Stimulated activated CD4-positive, alpha-beta T cell treated with anti-CD3 and anti-CD28 coated beads, TNF-alpha, amount 100 ng/mL, for 24 hours (primary cell): ENCODE results near the gene SFN.
A peak's percentile ranks its signal among the peaks of the same experiment; 100 is the strongest.
"Not testable (repeated sequence)": the region's sequence is repeated elsewhere in the genome, so short reads cannot be mapped to it uniquely, and the experiment has no call there.

ENCODE experiments used
- DNase-seq, 3 experiments: peaks; one replicate each; pipeline ENCODE4 v3.0.0-alpha.2; 2020; ENCODE audit warnings: low read depth in 3 of 3

The SFN gene

DNA sequence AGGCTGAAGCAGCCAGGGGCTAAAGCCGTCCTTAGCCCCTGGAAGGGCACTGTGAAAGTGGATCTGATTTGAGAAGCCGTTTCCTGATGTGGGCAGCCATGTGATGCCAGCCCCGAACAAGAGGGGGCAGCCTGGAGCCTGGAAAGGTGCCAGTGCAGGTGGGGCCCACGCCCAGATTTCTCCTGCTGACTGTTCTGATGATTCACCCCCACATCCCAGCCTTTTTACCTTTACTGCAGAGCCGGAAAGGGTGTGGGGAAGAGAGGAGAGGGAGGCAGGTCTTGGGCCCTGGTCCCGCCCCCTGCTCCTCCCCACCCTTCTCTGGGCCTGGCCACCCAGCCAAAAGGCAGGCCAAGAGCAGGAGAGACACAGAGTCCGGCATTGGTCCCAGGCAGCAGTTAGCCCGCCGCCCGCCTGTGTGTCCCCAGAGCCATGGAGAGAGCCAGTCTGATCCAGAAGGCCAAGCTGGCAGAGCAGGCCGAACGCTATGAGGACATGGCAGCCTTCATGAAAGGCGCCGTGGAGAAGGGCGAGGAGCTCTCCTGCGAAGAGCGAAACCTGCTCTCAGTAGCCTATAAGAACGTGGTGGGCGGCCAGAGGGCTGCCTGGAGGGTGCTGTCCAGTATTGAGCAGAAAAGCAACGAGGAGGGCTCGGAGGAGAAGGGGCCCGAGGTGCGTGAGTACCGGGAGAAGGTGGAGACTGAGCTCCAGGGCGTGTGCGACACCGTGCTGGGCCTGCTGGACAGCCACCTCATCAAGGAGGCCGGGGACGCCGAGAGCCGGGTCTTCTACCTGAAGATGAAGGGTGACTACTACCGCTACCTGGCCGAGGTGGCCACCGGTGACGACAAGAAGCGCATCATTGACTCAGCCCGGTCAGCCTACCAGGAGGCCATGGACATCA is at the start of gene SFN:
Gene SFN (plus strand): TSS at position 369 of the 904 bp plus-strand sequence. CDS start 64 bp downstream, at position 433.
- DNase-seq = peak in 2 of 3 experiments; percentile 20 to 63

DNA sequence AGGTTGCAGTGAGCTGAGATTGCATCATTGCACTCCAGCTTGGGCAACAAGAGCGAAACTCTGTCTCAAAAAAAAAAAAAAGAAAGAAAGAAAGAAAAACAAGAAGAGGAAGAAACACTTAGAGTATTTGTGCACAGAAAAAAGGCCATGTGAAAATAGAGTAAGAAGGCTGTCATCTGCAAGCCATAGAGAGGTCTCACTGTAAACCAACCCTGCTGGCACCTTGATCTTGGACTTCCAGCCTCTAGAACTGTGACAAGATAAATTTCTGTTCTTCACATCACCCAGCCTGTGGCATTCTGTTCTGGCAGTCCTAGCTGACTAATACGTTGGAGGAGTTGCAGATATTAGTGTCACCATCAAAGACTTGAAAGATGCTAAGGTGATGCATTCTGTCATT is 48.6 kb upstream of the SFN start:
- DNase-seq = no peak

DNA sequence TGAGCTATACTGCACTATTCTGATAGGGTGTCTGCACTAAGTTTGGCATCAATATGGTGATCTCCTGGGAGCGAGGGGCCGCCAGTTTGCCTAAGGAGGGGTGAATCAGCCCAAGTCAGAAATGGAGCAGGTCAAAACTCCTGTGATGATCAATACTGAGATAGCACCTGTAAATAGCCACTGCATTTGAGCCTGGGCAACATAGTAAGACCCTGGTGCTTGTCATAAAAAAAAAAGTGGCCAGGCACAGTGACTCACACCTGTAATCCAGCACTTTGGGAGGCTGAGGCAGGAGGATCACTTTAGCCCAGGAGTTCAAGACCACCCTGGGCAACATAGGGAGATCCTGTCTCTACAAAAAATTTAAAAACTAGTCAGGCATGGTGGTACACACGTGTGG is 48.1 kb upstream of the SFN start:
- no peak for DNase-seq

- DNase-seq = no peak
Observed at GRCh38 chr1:26820784-26821269, 42.1 kb upstream of the SFN start.

- no peak for DNase-seq
Observed at GRCh38 chr1:26822737-26823395, 40.1 kb upstream of the SFN start.

DNA sequence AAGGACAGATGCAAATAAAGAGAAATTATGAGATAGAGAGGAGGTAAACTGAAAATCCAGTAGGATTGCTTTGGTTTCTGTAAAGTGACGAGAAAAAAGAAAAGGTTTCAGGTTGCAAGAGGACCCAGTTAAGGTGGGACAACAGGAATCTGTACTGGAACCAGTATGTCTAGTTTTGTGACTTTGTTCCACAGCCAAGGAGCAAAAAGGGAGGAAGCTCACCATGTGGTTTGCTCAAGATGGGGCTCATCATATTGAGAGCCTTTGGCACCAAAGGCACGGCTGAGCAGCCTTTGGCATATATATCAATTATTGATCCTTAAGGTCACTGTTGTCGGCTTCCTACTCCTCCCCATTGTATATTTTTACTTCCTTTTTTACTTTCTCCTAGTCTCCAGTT is 38.2 kb upstream of the SFN start:
- DNase-seq = no peak

DNA sequence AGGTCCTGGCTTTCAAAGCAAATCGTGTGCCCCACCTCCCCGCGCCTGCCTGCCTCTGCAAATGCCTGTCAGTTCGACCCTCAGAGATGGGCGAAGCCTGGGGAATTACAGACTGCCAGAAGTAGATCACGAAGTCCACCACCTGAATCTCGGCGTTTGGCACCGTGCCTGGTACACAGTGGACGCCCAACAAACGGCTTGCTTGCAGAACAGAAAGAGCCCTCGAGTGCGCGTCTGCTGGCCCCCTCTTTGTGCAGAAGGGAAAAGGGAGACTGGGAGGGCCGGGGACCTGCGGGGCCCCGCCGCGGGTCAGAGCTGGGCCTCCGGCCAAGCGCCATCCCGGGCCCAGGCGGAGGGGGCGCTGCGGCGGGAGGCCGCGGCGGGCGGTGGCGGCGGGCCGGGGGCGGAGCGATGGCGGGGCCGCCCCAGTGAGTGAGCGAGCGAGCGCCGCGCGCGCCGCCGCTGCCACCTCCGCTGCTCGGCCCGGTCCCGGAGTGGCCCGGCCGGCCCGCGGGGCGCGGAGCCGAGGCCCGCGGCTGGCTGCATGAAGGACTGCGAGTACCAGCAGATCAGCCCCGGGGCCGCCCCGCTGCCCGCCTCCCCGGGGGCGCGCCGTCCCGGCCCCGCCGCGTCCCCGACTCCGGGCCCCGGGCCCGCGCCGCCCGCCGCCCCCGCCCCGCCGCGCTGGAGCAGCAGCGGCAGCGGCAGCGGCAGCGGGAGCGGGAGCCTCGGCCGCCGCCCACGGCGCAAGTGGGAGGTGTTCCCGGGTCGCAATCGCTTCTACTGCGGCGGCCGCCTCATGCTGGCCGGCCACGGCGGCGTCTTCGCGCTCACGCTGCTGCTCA is 36.5 kb upstream of the SFN start, which contains the start of gene ZDHHC18:
Gene ZDHHC18 (plus strand): TSS at position 428 of the 845 bp plus-strand sequence. CDS start 117 bp downstream, at position 545.
- DNase-seq = peak; percentile 46 to 65 (median 49)

GRCh38 chr1:26827106-26827604 is 35.8 kb upstream of the SFN start:
- no peak for DNase-seq

DNA sequence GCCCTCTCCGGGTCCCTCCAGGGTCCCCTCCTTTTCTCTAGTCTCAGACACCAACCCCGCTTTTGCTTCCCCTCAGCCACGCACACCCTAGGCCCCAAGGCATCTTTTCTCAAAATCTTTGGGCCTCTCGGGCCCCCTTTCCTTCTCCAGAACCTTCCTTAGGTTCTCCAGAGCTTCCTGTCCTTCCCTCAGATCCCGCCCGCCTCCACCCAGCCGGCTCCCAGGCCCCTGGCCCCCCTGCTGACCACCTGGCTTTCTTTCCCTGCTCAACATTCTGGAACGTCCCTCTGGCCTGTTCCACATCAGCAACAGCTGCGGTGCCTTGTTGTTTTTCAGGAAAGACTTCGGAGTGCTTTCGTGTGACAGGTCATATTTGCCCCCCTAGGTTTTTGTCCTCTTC is 35.3 kb upstream of the SFN start:
- DNase-seq = no peak

DNA sequence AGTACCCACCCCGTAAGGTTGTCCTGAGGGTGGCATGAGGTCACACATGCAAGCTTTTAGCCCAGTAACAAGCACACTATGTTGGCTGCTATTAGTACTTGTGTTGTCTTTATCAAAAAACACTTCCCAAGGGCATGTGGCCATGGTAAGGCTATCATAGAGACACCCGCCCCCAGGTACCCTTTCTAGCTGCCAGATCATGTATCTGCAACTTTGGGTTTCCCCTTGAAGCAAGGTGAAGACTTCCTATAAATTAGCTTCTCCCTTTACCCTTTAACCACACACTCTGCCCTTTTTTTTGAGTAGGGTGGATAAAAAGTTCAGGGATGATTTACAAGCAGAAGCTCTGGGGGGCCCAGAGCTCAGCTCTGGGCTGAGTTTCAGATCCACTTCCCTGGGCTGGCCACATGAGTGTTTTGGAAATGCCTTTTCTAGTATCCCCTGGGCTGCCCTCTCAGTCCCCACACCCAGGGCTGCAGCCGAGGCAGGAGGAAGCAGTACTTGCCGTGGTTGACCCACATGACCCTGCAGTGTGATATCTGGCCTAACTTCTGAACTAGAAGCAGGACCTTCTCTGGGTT is 34.4 kb upstream of the SFN start:
- no peak for DNase-seq

DNA sequence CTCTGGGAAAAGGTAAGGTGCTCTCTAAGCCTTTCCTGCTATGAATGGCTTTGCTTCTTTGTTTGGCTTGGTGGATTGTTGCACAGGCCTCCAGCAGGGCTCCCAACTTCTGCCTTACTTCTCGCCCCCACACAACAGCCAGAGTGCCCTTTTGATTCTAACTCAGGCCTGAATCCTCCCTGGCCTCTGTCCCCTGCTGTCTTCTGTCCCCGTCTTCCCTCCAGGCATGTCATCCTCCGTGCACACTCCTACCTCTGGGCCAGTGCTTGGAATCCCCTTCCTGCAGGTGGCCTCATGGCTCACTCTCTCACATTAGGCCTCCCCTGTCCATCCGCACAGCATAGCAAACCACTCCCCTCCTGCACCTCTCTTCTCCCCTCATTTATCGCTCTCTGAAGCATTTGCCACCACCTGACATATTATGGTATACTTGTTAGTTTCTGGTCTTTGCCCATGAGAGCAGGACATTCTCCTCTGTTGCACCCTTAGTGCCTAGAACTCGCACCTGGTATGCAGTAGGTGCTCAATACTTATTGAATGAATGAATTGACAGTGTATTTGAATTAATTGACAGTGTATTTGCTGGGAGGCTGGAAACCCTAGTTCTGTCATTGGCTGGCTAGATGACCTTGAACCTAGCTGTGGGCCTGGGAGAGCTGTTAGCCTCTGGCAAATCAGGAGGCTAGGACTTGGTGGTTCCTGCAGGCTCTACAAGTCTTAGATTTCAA is 33.6 kb upstream of the SFN start:
- no peak for DNase-seq

DNA sequence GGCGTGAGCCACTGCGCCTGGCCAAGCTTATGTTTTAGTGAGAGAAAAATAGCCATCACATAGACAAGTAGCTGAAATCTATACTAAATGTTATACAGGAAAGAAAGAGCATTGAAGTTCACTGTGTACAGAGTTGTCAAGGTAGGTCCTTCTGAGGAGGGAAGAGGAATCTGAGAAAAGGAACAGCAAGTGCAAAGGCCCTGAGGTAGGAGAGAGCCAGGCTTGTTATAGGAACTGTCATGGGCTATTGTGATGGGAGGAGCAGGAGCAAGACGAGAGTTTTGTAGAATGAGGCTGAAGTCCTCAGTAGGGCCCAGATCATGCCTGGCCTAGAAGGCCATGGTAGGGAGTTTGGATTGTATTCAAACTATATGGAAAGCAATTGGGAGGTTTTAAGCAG is 31.9 kb upstream of the SFN start:
- no peak for DNase-seq

GRCh38 chr1:26831546-26832248 is 31.3 kb upstream of the SFN start:
- DNase-seq = no peak

GRCh38 chr1:26832249-26832960 is 30.5 kb upstream of the SFN start:
- no peak for DNase-seq

DNA sequence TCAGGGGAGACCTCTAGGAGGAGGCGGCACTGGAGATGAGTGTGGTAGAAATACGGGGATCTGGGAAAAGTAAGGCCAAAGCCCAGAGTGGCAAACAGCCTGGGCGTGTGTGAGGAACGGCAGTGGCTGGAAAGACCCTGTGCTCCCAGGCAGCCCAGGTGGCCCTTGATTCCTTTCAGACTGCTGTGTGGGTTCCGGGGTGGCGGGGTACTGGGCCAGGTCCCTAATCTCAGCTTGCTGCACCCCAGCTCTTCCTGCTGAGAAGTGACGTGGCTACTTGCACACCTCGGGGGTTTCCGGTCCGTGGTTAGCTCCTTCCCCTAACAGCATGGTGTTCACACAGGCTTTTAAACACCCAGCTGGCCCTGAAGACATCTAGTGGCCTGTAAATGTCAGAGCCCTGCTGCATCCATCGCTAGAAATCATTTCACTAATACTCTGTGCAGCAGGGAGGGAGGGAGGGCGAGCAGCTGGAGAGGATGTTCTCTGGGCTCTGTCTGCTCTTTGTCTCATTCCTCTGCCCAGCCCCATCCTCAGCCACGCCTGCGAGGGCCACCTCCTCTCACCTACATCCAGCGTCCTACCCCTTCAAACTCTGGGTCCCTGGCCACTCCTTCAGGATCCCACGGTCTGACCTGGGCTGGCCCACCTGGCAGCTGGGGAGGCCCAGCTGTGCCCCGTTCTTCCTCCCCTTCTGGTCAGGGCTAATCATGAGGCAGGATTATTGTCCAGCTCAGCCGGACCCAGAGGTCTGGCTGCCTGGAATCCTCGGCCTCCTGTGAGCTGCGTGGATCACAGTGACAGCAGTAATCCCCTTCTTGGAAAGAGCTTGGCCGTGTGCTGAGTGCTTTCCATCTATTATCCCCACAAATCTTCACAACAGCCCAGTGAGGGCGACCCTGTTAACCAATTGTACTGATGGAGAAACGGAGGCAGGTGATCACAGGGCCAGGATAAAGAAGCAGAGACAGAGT is 29.2 kb upstream of the SFN start:
- peak; percentile 64 to 81 (median 66) for DNase-seq

GRCh38 chr1:26837665-26838064 is 25.3 kb upstream of the SFN start:
- not testable (repeated sequence) for DNase-seq

DNA sequence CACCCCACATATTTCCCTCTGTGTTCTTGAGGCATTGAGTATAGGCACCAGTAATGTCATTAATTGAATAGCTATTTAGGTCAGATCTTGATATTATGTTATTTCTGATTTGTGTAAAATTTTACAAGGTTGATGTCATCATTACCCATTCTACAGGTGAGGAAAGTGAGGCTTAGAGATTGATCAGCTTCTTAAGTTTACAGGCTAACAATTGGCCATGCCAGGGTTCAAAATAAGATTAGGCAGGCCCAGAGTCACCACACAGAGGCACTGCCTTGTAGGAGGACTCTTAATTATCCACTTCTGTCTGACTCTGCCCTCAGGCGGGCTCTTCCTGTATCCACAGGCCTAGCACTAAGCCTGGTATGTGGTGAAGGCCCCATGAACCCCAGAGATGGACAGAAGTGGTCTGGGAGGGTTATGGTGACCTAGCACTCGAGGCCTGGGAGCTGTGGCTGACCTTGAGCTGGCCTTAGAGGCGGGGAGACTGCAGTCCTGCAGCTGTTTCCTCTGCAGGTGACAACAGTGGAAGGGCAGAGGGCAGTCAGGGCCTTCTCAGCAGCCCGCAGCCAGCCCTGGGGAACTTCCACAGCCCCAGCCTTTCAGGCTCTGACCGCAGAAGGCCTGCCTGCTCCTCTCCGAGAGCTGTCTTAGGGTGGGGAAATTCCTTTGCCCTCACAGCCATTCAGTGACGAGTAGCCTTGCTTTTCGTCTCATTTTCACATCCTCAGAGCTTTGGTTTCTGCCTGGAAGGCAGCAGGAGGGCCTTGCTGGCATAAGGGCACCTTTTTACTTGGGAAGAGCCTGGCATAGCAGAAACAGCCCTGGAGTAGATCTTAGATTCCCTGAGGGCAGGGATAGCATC is 24.2 kb upstream of the SFN start:
- peak in 1 of 3 experiments; percentile 49 for DNase-seq
